Measurements from ENCODE around the gene HBP1.
"Not testable (repeated sequence)": the region's sequence is repeated elsewhere in the genome, so short reads cannot be mapped to it uniquely, and the experiment has no call there.

HBP1 gene

DNA sequence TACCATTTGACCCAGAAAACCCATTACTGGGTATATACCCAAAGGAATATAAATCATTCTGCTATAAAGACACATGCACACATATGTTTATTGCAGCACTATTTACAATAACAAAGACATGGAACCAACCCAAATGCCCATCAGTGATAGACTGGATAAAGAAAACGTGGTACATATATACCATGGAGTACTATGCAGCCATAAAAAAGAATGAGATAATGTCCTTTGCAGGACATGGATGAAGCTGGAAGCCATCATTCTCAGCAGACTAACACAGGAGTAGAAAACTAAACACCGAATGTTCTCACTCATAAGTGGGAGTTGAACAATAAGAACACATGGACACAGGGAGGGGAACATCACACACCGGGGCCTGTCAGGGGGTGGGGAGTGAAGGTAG, 13.1 kb upstream of the HBP1 start:
- DNase-seq, result not testable (repeated sequence)

DNA sequence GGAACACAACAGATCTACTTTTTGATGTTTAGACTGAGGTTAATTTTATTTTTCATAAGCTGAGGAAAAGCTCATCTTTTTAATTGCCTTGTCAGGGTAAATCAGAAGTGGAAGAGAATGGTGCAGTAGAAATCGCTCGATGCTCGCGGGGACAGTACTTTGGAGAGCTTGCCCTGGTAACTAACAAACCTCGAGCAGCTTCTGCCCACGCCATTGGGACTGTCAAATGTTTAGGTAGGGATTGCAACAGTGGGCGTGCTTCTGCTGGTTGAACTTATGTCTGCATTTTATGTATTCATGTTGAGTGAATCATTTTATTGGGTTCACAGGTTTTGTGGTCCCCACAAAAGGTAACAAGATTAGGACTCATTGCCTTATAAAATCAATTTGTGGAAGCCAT, 11.7 kb upstream of the HBP1 start:
- no peak for DNase-seq

DNA sequence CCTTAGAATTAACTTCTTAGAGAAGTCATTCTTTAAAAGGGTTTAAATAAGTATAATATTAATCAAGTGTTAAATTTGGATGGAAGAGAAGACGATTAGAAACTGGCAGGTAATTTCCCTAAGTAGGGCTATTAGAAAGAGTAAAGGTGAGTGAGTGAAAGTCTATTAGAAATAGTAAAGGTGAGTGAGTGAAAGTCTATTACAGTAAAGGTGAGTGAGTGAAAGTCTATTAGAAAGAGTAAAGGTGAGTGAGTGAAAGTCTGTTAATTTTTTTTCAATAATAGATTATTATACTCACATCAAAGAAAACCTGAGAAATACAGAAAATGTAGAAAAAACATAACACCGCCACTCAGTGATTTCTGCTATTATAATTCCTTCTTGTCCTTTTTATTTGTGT, 10.8 kb upstream of the HBP1 start:
- no peak for DNase-seq

DNA sequence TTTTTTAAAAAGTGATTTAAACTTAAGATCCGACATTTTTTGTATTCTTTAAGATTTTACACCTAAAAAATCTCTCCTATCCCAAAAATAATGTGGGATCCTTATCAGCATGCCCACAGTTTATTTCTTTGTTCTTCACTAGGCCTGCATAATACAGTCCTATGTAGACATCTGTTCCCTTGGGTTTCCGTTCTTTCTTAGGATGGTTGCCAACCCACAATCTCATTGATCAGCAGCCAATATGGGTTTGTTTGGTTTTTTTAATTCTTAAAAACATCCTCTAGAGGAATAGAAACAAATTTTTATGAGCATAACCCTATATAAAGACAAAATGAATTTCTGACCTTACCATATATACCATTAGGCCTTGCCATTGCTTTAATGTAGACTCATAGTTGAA, 8.4 kb upstream of the HBP1 start:
- no peak for DNase-seq

DNA sequence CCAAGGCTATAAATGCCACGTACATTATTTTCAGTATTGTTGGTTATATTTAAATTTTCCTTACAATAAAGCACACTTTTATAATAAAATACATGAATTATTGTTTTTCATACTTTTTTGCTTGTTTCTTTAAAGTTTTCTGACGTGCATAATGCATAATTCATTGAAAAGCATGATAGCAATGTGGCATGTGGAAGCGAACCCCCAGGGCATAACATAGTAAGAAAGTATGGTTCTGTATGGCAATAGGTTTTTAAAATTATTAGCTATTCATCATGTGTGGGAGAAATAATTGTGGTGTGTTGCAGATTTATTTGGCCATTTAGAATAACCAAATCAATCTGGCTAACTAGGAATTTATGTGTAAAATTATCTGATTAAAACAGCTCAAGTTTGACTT, 7.4 kb upstream of the HBP1 start:
- DNase-seq, result no peak

DNA sequence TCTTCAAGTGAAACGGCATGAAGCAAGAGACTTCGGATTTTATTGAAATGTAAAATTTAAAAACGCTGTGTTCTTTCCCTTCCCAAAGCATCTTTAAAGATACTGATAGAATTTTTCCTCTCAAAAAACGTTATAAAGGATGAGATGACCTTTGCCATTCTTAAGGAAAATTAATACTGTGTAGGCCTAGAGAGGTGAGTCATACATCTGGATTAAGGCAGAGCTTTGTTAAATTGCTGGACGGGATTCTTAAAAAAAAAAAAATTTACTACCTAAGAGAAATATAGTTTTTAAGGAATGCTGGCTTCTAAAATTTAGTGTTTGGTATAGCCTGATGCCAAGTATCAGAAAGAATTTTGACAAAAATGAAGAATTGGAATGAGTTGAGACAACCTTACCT, 6.3 kb upstream of the HBP1 start:
- no peak for DNase-seq

DNA sequence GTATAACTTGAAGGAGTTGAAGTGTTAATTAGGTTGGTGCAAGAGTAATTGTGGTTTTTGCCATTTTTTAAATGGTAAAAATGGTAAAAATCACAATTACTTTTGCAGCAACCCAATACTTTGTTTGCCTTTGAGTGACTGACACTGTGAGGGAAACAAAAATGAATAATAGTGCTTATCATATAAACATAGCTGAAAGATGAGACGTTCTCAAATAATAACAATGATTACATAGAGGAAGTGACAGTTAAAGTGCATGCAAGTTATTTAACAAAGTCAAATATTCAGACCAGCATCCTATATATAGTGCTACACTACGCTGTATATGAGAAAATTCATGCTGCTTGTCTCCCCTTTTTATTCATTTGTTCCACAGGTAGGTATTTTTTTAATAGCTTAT, 4.7 kb upstream of the HBP1 start:
- DNase-seq, result no peak

DNA sequence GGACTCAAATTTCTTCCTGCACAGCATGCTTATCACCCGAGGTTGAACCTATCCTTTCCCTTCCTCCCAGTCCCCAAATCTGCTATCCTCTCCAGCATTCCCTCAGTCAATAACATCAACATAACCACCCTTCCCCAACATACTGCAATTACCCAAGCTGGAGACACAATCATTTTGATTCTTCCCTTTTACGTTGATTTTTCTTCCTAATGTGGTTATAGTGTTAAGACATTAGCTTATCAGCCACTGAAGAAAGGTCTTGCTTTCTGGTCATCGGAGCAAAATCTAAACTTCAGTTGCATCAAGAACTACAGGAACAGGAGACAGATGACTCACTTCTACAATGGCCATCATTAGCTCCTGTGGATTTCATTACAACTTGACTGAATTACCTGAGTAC, 3.5 kb upstream of the HBP1 start:
- DNase-seq, result no peak

DNA sequence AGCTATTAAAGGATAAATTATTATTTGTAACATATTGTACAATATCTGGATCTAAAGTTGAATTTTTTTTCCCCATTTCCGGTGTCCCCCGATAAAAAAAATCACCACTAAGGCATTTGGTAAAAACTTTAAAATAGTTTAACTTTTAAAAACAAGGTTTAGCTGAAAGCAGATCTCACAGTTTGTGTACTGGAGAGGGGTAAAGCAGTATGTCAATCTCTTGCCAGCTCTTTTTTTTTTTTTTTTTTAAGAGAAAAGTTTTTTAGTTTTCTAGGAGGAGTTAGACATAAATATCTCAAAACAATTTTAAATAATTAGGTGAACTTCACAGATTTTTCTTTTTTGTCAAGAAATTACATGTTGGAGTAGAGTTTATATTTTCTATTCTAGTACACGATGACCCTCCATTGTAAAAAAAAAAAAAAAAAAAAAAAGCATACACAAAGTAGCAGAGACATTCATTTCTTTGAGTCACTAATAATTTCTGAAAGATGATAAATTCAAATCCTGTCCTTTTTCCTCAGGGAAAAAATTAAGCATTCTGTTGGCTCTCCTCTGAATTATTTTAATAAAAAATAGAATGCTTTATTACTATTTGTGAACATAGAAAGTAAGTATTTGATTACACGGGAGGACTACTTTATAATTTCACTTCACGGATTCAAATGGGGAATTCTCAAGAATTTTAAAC, 1.9 kb upstream of the HBP1 start:
- no peak for DNase-seq

DNA sequence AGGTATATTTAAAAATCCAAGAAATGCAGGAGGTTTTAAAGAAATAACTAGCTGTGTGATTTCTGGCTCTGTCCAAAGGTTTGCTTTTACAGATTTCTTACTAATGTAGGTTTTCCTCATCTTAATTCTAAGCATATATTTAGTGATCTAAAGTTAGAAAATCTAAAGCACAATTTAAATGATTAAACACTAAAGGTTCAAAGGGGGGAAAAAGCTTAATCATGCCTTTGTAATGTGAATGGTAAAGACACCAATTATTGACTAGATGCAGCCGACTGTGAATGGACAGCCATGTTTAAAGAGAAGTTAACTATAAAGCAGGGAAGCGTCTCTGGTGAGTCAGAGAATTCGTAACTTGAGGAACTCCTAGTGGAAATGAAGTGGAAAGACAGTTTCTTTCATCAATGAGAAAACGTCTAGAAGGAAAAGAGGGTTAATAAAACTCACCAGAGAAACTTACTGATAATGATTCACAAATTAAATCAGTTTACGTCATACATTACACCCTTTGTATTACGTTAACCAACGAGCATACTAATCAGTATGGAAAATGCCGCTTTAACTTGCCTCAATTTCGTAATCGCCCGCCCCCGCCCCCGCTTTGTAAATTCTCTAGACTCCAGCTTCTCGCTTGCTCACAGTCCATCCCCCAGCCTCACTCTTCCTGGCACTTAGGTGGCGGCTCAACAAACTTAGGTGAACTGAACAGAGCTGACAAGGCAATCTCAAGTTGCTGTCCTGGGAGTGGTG, 1.1 kb upstream of the HBP1 start:
- peak; percentile 68 for DNase-seq

DNA sequence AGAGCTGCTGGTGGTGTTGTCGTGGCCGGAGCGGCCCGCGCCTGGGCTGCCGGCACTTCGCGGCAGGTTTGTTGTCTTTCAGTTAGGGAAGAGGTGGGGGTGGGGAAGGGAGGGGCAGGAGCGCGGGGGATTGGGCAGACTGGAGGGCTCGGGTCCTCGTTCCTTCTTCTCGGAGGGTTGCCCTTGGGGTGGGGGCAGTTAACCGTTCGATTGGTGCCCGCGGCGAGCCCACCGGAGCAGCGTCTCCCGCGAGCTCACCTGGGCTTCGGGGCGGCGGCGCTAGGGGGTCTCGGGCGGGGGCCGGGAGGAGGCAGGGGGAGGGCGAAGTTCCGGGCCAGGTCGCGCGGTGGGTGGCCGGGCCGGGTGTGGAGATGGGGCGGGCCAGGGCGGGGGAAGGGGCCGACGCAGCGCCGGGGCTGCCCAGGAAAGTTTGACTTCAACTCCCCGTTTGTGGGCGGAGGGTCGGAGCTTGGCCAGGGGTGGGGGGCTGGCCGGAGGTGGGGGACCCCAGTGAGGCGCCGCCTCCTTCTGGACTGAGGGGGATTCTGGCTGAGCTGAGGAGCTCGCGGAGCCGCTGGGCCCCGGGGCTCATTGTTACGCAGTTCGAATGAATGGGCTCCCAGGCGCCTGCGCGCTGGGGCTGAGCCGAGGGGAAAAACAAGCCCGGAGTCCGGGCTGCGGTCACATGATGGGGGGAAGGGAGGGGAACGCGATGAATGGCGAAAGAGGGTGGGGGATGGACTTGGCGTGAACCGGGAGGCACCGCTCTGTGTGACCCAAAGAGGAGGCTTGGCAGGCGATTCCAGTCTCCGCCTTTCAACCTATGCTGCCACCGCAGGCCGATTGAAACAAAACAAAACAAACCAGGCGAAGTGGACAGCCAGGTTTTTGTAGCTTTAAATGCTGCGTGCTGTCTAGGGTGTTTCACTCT, 582 bp downstream of the HBP1 start:
- peak; percentile 92 for DNase-seq

DNA sequence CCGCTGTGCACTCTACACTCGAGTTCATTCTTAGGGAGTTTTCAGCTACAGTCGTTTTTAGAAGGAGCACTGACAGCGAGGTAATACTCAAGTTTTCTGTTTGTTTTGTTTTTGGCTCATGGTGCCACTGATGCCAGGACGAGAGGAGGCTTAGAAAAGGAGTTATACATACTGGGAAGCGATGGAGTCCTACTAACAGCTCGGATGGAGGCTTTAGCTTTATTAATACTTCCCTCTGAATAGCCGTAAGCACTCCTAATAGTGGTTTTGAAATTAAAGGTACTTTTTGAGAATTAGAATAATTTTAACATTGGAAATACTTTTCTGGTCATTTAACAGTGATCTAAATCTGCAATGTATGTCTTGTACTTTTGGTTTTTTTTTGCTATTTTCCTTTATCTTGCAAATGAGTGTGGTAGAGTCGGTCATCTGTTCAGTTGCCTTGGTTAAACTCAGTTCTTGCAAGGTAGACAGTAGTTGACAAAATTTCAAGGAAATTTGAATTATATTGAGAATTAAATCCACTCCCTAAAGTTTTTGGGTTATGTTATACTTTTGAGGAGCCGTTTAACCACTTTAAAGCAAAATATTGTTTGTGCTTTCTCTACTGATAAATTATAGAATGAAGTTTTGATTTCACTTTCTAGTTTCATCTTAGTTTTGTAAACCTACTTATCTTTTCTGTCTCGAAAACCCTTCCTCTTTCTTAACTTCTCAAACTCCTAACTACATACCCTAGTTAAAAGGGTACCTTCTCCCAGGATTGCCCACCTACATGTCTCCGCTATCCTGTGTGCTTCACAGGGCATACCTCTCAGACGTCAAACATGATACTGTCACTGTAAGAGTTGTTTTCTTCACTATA, 1.5 kb downstream of the HBP1 start:
- DNase-seq, result peak; percentile 29

DNA sequence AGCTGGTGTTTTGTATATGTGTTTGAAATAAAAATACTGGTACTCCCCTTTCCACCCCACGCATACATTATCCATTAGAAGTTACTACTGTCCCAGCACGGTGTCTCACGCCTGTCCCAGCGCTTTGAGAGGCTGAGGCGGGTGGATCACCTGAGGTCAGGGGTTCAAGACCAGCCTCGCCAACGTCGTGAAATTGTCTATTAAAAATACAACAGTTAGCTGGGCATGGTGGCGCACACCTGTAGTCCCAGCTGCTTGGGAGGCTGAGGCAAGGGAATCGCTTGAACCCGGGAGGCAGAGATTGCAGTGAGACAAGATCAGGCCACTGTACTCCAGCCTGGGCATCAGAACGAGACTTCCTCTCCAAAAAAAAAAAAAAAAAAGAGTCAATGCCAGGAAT, 2.7 kb downstream of the HBP1 start:
- no peak for DNase-seq

DNA sequence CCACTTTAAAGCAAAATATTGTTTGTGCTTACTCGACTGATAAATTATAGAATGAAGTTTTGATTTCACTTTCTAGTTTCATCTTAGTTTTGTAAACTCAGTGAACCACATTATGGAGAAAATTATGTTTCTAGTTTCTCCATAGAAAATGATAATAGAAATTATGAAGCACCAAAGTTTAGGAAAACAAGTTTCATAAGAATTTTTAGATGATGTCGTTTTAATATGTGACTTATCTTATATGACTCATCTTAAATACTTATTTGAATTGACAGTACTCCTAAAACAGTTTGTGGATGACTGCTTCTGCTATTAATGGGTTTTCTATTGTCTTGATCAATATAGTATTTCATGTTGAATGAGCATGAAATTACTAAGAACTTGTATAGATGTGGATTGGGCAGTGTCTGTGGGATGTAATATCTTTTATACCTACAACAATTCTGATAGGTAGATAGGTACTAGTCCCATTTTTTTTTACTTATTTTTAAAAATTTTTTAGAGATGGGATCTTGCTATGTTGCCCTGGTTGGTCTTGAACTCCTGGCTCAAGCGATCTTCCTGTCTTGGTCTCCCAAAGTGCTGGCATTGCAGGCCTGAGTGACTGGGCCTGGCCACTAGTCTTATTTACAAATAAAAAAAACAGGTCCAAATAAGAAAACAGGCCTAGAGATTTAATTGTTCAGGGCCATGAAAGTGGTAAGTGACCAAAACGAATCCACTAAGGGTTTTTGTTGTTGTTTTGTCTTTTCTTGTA, 3.7 kb downstream of the HBP1 start:
- DNase-seq, result no peak

DNA sequence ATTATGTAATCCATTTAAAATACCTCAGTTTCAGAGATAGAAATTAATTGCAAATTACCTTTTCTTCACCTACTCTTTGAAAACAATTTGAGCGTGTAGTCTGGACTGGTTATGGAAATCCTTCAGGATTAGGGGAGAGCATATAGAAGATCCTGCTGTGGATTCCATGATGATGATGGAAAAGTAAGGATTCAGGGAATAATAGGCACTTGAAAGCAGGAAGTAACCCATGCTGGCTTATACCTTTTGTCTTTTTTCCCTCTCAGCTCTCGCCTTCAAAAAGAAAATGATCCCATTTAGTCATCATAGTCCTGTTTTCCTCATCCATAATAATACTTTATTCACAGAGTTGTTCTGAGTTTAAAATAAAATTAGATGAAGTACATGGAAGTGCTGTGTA, 4.4 kb downstream of the HBP1 start:
- DNase-seq, result no peak

DNA sequence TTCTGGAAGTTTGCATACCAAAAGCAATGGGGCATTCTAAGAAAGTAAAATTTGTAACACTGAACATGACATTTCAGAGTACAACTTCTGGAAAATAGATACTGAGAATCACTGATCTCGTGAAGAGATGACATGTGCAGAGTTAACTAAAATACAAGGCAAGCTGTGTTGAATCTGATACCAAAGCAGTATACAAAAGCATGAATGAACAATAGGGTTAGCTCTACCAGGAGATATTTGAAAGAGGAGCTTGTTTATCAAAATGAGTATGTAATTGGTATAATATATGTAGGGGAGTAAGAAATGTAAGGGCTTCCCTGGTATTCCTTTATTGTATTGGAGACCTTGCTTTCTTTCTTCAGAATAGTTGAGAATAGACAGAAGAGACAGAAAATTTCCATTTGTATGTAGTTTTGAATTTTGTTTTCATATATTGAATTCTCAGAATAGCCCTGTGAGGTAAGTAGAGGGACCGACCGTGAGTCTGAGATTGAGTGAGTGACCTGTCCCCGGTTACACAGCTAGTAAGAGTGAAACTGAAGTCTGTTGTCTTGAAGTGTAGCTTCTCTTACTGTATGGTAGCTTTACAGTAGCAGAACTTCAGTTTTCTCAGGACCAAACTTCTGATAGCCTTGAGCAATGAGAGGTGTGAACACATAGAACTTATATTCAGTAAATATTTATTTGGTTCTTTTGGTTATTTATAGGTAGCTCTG, 5.0 kb downstream of the HBP1 start:
- no peak for DNase-seq

DNA sequence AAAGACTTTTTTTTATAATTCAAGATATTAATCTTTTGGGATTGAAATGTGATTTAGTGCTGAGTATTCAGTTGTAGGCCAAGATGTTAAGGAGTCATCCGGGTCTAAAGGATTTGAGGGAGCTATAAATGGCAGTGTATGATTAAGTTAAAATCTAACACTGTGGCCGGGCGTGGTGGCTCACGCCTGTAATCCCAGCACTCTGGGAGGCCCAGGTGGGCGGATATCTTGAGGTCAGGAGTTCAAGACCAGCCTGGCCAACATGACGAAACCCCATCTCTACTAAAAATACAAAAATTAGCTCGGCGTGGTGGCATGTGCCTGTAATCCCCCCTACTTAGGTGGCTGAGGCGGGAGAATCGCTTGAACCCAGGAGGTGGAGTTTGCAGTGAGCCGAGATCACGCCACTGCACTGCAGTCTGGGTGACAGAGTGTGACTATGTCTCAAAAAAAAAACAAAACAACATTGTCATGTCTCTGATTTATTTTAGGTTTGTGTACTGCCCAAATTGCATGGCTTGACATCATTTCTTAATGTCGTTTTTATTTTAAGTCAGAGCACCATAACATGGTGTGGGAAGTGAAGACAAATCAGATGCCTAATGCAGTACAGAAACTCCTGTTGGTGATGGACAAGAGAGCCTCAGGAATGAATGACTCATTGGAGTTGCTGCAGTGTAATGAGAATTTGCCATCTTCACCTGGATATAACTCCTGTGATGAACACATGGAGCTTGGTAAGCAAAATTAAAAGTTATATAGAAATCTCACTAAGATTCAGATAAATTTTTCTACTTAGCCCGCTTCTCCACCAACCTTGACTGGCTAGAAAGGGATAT, 10.7 kb downstream of the HBP1 start:
- DNase-seq, result peak; percentile 22

DNA sequence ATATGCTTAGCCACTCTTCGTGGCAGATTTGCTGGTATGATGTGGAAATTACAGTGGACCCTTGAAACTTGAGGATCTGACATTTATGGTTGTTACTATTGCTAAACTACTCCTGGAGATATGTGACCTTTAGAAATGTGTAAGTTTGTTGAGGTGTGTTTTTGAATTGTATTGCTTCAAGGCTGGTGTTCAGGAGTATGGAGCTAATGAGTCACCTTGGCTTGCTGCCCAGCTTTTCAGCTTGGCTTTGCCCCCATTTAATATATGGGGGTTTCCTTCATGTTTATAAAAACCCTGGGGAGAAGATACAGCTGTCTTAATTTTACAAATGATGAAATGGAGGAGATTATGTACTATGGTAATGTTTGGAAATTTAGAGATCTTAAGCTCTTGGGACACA, 11.6 kb downstream of the HBP1 start:
- DNase-seq, result no peak

DNA sequence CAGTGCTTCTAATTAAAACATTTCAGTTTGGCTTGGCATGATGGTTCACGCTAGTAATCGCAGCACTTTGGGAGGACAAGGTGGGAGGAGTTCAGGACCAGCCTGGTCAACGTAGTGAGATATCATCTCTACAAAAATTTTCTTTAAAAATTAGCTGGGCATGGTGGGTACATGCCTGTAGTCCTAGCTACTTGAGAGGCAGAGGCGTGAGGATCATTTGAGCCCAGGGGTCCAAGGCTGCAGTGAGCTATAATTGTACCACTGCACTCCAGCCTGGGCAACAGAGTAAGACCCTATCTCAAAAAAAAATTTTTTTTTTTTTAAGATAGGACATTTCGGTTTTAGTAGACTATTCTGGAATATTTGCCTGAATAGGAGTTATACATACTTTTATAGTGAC, 12.4 kb downstream of the HBP1 start:
- DNase-seq, result no peak

DNA sequence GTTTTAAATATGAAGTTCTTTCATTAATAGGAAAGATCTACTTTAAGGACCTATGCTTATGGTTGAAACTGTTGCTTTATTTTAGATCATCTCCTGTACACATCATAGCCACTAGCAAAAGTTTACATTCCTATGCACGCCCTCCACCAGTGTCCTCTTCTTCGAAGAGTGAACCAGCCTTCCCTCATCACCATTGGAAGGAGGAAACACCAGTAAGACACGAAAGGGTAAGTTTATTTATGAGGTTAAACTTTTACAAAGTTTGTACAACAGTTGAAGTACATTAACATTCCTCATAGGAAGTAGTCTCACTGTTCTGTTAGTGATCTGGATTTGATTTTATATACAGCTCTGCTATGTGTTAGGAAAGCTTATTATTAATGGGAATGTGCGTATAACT, 16.9 kb downstream of the HBP1 start:
- no peak for DNase-seq

All from MV-4-11 (cell line).